HFFc6 (cell line): ENCODE data around the gene WIPF2. TPM values are rescaled to one million over a fixed set of nuclear protein-coding genes. Genes with fewer than 3 reads are reported as not detected.
"Not testable (repeated sequence)": the region's sequence is repeated elsewhere in the genome, so short reads cannot be mapped to it uniquely, and the experiment has no call there.

Source experiments
- DNase-seq: peaks from one replicate; pipeline ENCODE4 v3.0.0-alpha.2; 2018
- H3K27ac Mint-ChIP-seq: 2 replicates; pipeline ENCODE4 v1.8.0; 2020; ENCODE audit warnings: mild to moderate bottlenecking, mixed read lengths
- H3K27me3 Mint-ChIP-seq: 2 replicates; pipeline ENCODE4 v1.8.0; 2021; ENCODE audit warnings: mild to moderate bottlenecking, moderate library complexity, mixed read lengths; ENCODE audit not compliant: insufficient read depth
- H3K36me3 Mint-ChIP-seq: 2 replicates; pipeline ENCODE4 v1.8.0; 2021; ENCODE audit warnings: low read depth, mixed read lengths
- H3K4me1 Mint-ChIP-seq: 2 replicates; pipeline ENCODE4 v1.8.0; 2020; ENCODE audit warnings: low read depth, mixed read lengths
- H3K4me3 Mint-ChIP-seq: 2 replicates; pipeline ENCODE4 v1.8.0; 2020; ENCODE audit warnings: mild to moderate bottlenecking, moderate library complexity, mixed read lengths
- H3K9me3 Mint-ChIP-seq: 2 replicates; pipeline ENCODE4 v1.8.0; 2020; ENCODE audit warnings: mild to moderate bottlenecking, mixed read lengths
- CTCF ChIP-seq: fragments of 200-600 bp; sonication (generic); IDR thresholded peaks from 2 replicates; pipeline ENCODE4 v1.5.0; 2021; ENCODE audit warnings: antibody characterized with exemption, mild to moderate bottlenecking
- total RNA-seq, 6 experiments: library from RNA; stranded (reverse); fragmentation: NEBNext Ultra II Directional; extraction: Animal tissue kit (Norgen Biotek cat#: 25700); gene quantifications; 2 replicates in 1 of 6; 3 replicates in 5 of 6; pipeline ENCODE4 v1.2.3, GENCODE V29; 2021

The WIPF2 gene
- total RNA-seq, 6 experiments from 2014 or later: 24.8 to 33.5 (median 29.8) TPM

GRCh38 chr17:40293363-40293762 lies 74.3 kb downstream of the WIPF2 start:
- Mint-ChIP-seq H3K27me3 (peaks cover 4% of the 10 kb centered on the region; the same call in 1 of the 2 replicates), H3K9me3 (no peaks in the 10 kb centered on the region), H3K36me3 (peaks cover 19% of the 10 kb centered on the region; the same call in 1 of the 2 replicates), H3K27ac (no peak overlapping the region), H3K4me3 (no peak overlapping the region), H3K4me1 (peaks cover 36% of the 10 kb centered on the region)
- no peak for DNase-seq
- no peak for TF ChIP-seq CTCF

- Mint-ChIP-seq H3K9me3 (no peaks in the 10 kb centered on the region), H3K27me3 (peaks cover 2% of the 10 kb centered on the region; the same call in 1 of the 2 replicates), H3K36me3 (peaks cover 12% of the 10 kb centered on the region; the same call in 1 of the 2 replicates), H3K4me1 (peaks cover 30% of the 10 kb centered on the region), H3K4me3 (no peak overlapping the region), H3K27ac (no peak overlapping the region)
- no peak for DNase-seq
- no peak for TF ChIP-seq CTCF
Observed at GRCh38 chr17:40295488-40296436, 76.7 kb downstream of the WIPF2 start.

- H3K27ac Mint-ChIP-seq: 0 out of 2 replicates have a peak overlapping the region, but pooled peaks have one; percentile 67
Observed at GRCh38 chr17:40297511-40297910, 78.4 kb downstream of the WIPF2 start.

GRCh38 chr17:40298726-40299125 lies 79.6 kb downstream of the WIPF2 start:
- peaks cover 41% of the 10 kb centered on the region for H3K4me1 Mint-ChIP-seq
- H3K27me3 Mint-ChIP-seq: no peaks in the 10 kb centered on the region; the same call in 1 of the 2 replicates
- TF ChIP-seq CTCF: no peak
- peaks cover 9% of the 10 kb centered on the region; the same call in 1 of the 2 replicates for H3K36me3 Mint-ChIP-seq
- H3K4me3 Mint-ChIP-seq: peak overlapping the region; percentile 49
- H3K27ac Mint-ChIP-seq: peak overlapping the region; percentile 58
- DNase-seq: peak; percentile 46
- no peaks in the 10 kb centered on the region for H3K9me3 Mint-ChIP-seq

More at GRCh38 chr17:40297511-40297910, 78.4 kb downstream of the WIPF2 start:
- DNase-seq: no peak
- no peaks in the 10 kb centered on the region for H3K9me3 Mint-ChIP-seq
- H3K27me3 Mint-ChIP-seq: peaks cover 2% of the 10 kb centered on the region
- peaks cover 29% of the 10 kb centered on the region for H3K4me1 Mint-ChIP-seq
- no peak overlapping the region for H3K4me3 Mint-ChIP-seq
- TF ChIP-seq CTCF: no peak
- peaks cover 9% of the 10 kb centered on the region; the same call in 1 of the 2 replicates for H3K36me3 Mint-ChIP-seq

- H3K36me3 Mint-ChIP-seq, H3K9me3 Mint-ChIP-seq, DNase-seq, H3K27me3 Mint-ChIP-seq: not testable (repeated sequence)
- Mint-ChIP-seq H3K4me1 (peaks cover 47% of the 10 kb centered on the region), H3K4me3 (peak overlapping the region; percentile 13; the same call in 1 of the 2 replicates), H3K27ac (peak overlapping the region; percentile 58; the same call in 1 of the 2 replicates)
Observed at GRCh38 chr17:40299159-40299757, 80.2 kb downstream of the WIPF2 start.
